Calu3 (cell line): ENCODE data around the gene TRIM13. TPM values are rescaled to one million over a fixed set of nuclear protein-coding genes. Genes with fewer than 3 reads are reported as not detected.
"Not testable (repeated sequence)": the region's sequence is repeated elsewhere in the genome, so short reads cannot be mapped to it uniquely, and the experiment has no call there.

Experiments
- BruUV-seq: library from RNA; stranded (reverse); fragments of 400-500 nt; replicated peaks from 2 replicates; lab custom pipeline; 2021; lab: Mats Ljungman, UMichigan
- CTCF ChIA-PET: fragments of 300-600 bp; sonication (Branson Sonifier 250); formaldehyde crosslinking; loops from one replicate; lab custom pipeline; 2022; ENCODE audit warnings: antibody characterized with exemption; lab: Charles Lee
- DNase-seq: peaks from one replicate; pipeline ENCODE4 v3.0.0; 2022
- H3K27ac Mint-ChIP-seq: one replicate; pipeline ENCODE4 v1.8.0; 2022; ENCODE audit warnings: mixed read lengths; ENCODE audit not compliant: unreplicated experiment
- H3K27me3 Mint-ChIP-seq: one replicate; pipeline ENCODE4 v1.8.0; 2022; ENCODE audit warnings: mixed read lengths; ENCODE audit not compliant: unreplicated experiment
- H3K36me3 Mint-ChIP-seq: one replicate; pipeline ENCODE4 v1.8.0; 2022; ENCODE audit warnings: mild to moderate bottlenecking, moderate library complexity, mixed read lengths; ENCODE audit not compliant: insufficient read depth, unreplicated experiment
- H3K4me1 Mint-ChIP-seq: one replicate; pipeline ENCODE4 v1.8.0; 2022; ENCODE audit warnings: mild to moderate bottlenecking, low read depth, mixed read lengths; ENCODE audit not compliant: unreplicated experiment
- H3K4me3 Mint-ChIP-seq: one replicate; pipeline ENCODE4 v1.8.0; 2022; ENCODE audit warnings: mild to moderate bottlenecking, low read depth, moderate library complexity, mixed read lengths; ENCODE audit not compliant: unreplicated experiment
- H3K9me3 Mint-ChIP-seq: one replicate; pipeline ENCODE4 v1.8.0; 2022; ENCODE audit warnings: low read depth, mixed read lengths; ENCODE audit not compliant: unreplicated experiment
- intact Hi-C: fragments of 100-400 bp; cut with micrococcal nuclease; formaldehyde crosslinking; loops from one replicate; pipeline ENCODE4 v1.10.0; 2022; ENCODE audit not compliant: unreplicated experiment
- total RNA-seq: library from RNA; stranded (reverse); gene quantifications from 2 replicates; pipeline ENCODE4 v1.2.3, GENCODE V29; 2022
- TF ChIP-seq, protein P1 (sequence below): fragments of 200-600 bp; IDR thresholded peaks from one replicate; pipeline ENCODE4 v1.8.0; 2022; ENCODE audit warnings: antibody characterized with exemption; ENCODE audit not compliant: unreplicated experiment

TRIM13 gene
- total RNA-seq, 1 experiment from 2014 or later: 10.6 TPM

- intact Hi-C loops: no loop called here
- TF ChIP-seq, protein P1, sequence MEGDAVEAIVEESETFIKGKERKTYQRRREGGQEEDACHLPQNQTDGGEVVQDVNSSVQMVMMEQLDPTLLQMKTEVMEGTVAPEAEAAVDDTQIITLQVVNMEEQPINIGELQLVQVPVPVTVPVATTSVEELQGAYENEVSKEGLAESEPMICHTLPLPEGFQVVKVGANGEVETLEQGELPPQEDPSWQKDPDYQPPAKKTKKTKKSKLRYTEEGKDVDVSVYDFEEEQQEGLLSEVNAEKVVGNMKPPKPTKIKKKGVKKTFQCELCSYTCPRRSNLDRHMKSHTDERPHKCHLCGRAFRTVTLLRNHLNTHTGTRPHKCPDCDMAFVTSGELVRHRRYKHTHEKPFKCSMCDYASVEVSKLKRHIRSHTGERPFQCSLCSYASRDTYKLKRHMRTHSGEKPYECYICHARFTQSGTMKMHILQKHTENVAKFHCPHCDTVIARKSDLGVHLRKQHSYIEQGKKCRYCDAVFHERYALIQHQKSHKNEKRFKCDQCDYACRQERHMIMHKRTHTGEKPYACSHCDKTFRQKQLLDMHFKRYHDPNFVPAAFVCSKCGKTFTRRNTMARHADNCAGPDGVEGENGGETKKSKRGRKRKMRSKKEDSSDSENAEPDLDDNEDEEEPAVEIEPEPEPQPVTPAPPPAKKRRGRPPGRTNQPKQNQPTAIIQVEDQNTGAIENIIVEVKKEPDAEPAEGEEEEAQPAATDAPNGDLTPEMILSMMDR: no peak
- no peak overlapping the region for H3K4me3 Mint-ChIP-seq
- DNase-seq: no peak
- CTCF ChIA-PET: no interaction called here
- no peaks in the 10 kb centered on the region for H3K27me3 Mint-ChIP-seq
- H3K27ac Mint-ChIP-seq: no peak overlapping the region
- no peaks in the 10 kb centered on the region for H3K4me1 Mint-ChIP-seq
- no peaks in the 10 kb centered on the region for H3K36me3 Mint-ChIP-seq
- H3K9me3 Mint-ChIP-seq: no peaks in the 10 kb centered on the region
- no TSS peak for BruUV-seq
These were observed 16.6 kb upstream of the TRIM13 start for GRCh38 chr13:49980266-49980665.

DNA sequence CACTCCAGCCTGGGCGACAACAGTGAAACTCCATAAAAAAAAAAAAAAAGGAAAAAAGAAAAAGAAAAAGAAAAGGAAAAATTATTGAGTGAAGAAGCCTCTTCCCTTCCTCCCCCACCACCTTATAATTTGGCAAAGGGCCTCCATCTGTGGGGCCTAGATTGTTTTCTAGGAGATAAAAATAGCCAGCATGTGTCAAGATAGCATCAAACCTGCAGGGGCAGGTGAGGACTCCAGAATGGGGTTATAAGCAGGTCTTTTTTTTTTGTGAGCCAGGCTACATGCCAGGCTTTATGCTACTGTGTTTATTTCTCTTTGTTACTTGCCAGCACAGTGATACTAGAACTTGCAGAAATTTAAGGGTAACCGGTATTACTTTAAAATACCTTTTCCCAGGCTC lies 11.7 kb upstream of the TRIM13 start:
- intact Hi-C loops: no loop called here
- DNase-seq: no peak
- Mint-ChIP-seq H3K4me3 (no peak overlapping the region), H3K27me3 (no peaks in the 10 kb centered on the region), H3K27ac (no peak overlapping the region), H3K36me3 (no peaks in the 10 kb centered on the region), H3K9me3 (no peaks in the 10 kb centered on the region), H3K4me1 (no peaks in the 10 kb centered on the region)
- CTCF ChIA-PET: interaction anchor here (0.6 kb wide), 2 partner anchors 510 to 596 kb away, joined by 3 to 4 read pairs; no protein-coding TSS in a partner anchor
- no TSS peak for BruUV-seq
- TF ChIP-seq, protein P1: no peak

DNA sequence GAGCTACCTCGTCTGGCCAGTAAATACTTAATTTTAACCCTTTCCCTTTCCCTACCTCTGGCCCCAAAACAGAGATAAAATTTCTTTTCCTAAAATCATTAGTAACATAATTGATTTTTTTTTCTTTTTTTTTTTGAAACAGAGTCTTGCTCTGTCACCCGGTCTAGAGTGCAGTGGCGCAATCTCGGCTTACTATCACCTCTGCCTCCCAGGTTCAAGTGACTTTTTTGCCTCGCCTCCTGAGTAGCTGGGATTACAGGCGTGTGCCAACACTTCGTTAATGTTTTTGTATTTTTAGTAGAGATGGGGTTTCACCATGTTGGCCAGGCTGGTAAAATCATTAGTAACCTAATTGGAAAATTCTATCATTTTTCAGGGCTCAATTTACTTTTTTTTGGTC lies 10.4 kb upstream of the TRIM13 start:
- CTCF ChIA-PET: no interaction called here
- Mint-ChIP-seq H3K36me3 (no peaks in the 10 kb centered on the region), H3K4me1 (no peaks in the 10 kb centered on the region), H3K4me3 (no peak overlapping the region), H3K9me3 (no peaks in the 10 kb centered on the region), H3K27ac (no peak overlapping the region), H3K27me3 (no peaks in the 10 kb centered on the region)
- TF ChIP-seq, protein P1: no peak
- intact Hi-C loops: no loop called here
- DNase-seq: no peak
- no TSS peak for BruUV-seq

DNA sequence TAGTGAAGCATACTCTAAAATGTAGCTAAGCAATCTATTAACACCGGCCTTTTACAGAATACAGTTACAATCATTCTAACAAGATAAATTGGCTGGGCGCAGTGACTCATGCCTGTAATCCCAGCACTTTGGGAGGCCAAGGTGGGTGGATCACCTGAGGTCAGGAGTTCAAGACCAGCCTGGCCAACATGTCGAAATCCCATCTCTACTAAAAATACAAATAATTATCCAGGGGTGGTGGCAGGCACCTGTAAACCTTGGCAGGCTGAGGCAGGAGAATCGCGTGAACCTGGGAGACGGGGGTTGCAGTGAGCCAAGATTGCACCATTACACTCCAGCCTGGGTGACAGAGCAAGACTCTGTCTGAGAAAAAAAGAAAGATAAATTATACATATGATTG lies 6.2 kb upstream of the TRIM13 start:
- H3K4me3 Mint-ChIP-seq, H3K4me1 Mint-ChIP-seq, CTCF ChIA-PET, H3K27ac Mint-ChIP-seq, DNase-seq, BruUV-seq, intact Hi-C loops, H3K27me3 Mint-ChIP-seq, H3K36me3 Mint-ChIP-seq, H3K9me3 Mint-ChIP-seq: not testable (repeated sequence)

- TF ChIP-seq, protein P1: no peak
- Mint-ChIP-seq H3K36me3 (peaks cover 31% of the 10 kb centered on the region), H3K9me3 (no peaks in the 10 kb centered on the region), H3K27ac (no peak overlapping the region), H3K27me3 (no peaks in the 10 kb centered on the region), H3K4me1 (peaks cover 5% of the 10 kb centered on the region), H3K4me3 (no peak overlapping the region)
- intact Hi-C loops: no loop called here
- no TSS peak for BruUV-seq
- CTCF ChIA-PET: no interaction called here
- no peak for DNase-seq
These were observed 3.7 kb upstream of the TRIM13 start for GRCh38 chr13:49993111-49993510.
